ENCODE data around the gene ADD2.
"Not testable (repeated sequence)": the region's sequence is repeated elsewhere in the genome, so short reads cannot be mapped to it uniquely, and the experiment has no call there.

Gene ADD2

GRCh38 chr2:70748002-70748784, 19.8 kb downstream of the ADD2 start:
- no peak for DNase-seq

- DNase-seq: no peak
These were observed 20.7 kb downstream of the ADD2 start for GRCh38 chr2:70747284-70747683.

DNA sequence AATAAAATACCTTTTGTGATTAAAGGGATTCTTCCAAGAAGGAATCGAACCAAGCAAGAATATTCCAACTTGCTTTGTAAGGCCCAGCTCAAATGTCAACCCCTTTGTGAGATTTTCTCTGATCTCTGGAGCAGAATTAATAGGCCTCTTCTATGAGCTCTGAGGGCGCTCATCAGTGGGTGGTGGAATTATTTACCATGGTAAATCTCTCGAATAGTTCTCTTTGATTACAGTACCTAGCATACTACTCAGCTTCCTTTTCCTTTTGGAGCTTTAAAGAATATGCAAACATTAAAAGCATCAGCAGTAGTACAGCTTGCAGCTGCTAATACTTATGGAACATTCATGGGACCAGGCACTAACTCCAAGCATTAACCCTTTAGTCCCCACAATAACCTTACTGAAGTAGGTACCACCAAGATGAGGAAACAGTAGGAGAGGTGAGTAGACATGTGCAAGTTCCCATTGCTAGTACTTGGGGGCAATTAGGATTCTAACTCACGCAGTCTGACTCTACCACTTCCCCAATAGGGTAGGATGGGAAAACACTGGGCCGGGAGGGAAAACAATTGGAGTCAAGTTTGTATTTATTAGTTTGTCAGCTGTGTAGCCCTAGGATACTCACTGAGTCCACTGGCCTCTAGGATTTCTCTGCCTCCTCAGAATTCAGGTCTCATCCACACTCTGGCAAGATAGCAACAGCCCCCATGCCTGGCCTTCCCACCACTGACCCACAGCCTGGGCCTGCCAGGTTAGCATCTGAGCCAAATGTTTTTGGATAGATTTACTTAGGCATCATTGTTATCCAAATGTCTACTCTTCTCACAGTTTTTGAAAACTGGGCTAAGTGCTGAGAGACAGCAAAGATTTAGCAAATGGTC, 21.7 kb downstream of the ADD2 start:
- no peak for DNase-seq

GRCh38 chr2:70745276-70745825, 22.6 kb downstream of the ADD2 start:
- no peak for DNase-seq

- no peak for DNase-seq
These were observed 23.6 kb downstream of the ADD2 start for GRCh38 chr2:70744397-70744796.

DNA sequence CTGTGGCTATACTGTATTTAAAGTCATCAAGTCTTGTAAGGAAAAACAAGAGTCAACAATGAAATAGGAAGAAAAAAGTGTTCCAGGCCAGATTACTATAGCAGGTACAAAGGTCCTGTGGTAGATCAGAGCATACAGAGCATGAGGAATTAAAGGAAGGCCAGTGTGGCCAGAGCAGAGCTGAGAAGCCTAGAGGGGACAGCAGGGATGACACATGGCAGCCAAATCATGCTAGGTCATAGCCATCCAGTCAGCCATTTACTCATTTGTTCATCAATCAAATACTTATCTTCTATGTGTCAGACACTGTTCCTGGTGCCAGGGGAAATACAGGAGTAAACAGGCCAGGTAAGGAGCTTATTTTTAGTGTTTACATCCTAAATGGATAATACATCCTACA, 24.3 kb downstream of the ADD2 start:
- DNase-seq: no peak

DNA sequence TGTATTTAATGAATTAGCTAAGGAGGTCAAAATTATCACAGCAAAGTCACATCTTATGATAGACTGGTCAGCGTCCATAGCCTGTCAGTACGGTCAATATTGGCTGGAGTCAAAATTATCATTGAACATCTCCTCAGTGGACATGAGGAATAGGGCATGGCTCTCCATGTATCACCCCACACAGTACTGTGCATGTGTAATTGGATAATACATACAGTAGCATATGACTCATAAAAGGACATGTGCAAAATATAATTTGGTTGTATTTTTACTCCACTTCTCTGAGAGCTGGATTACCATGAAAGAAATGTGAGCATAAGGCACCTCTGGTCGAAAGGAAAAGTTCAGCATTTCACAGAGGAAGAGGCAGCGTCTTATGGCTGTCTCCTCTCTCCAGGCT, 24.9 kb downstream of the ADD2 start:
- DNase-seq: no peak

- DNase-seq: not testable (repeated sequence)
These were observed 28.5 kb downstream of the ADD2 start for GRCh38 chr2:70739492-70739891.

DNA sequence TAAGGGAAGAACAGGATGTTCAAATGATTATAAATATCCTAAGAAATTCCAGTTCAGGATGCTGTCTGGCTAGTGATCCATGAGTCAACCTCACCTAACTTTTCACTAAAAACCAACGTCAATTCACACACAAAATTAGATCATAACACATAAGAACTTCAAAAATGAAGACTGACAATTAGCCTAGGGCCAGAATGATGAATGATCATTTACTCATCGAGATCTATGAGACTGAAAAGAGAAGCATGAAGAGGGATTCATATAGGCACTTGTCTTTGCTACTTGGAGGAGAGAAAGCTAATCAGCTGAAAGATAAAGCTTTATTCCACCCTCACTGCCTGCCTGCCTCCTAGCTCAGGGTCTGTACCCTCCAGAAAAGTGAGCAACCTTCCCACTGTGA, 29.8 kb downstream of the ADD2 start:
- DNase-seq: no peak

- DNase-seq: no peak
These were observed 32.9 kb downstream of the ADD2 start for GRCh38 chr2:70735071-70735470.

- DNase-seq: no peak
These were observed 34.3 kb downstream of the ADD2 start for GRCh38 chr2:70733646-70734180.

- peak; percentile 20 for DNase-seq
These were observed 35.0 kb downstream of the ADD2 start for GRCh38 chr2:70732766-70733645.

DNA sequence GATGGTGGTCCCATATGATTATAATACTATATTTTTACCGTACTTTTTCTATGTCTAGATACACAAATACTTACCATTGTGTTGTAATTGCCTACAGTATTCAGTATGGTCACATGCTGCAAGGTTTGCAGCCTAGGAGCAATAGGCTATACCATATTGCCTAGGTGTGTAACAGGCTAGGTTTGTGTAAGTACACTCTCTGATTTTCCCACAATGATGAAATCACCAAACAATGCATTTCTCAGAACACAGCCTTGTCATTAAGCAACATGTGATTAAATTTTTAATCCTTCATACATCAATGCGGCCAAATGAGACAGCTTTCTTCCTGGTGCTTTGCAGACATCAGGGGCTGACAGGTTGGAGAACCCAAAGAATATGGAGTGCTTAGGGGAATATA, 37.3 kb downstream of the ADD2 start:
- no peak for DNase-seq

- no peak for DNase-seq
These were observed 38.4 kb downstream of the ADD2 start for GRCh38 chr2:70729647-70730046.

DNA sequence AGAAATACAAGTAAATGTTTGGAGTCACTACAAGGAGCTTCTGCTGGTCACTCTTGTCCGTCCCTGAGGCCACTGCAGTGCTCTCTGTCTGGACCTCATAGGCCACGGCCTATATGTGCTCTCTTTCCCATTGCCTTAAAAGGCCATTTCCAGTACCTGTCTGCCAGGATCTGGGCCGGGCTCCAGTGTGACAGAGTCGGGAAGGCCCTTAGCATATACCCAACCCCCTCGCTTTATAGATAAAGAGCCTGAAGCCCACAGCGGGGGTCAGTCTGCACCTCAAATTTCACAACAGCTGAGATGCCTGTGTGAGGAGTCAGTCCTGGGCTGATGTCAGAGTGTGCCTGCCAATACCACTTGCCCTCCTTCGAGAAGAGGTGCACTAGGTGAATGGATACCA, 39.9 kb downstream of the ADD2 start:
- DNase-seq: no peak

- no peak for DNase-seq
These were observed 40.9 kb downstream of the ADD2 start for GRCh38 chr2:70726947-70727725.

- no peak for DNase-seq
These were observed 42.5 kb downstream of the ADD2 start for GRCh38 chr2:70725505-70725904.

GRCh38 chr2:70724366-70724765, 43.6 kb downstream of the ADD2 start:
- DNase-seq: no peak

- no peak for DNase-seq
These were observed 44.6 kb downstream of the ADD2 start for GRCh38 chr2:70723286-70723885.

- DNase-seq: no peak
These were observed 47.9 kb downstream of the ADD2 start for GRCh38 chr2:70720124-70720523.

DNA sequence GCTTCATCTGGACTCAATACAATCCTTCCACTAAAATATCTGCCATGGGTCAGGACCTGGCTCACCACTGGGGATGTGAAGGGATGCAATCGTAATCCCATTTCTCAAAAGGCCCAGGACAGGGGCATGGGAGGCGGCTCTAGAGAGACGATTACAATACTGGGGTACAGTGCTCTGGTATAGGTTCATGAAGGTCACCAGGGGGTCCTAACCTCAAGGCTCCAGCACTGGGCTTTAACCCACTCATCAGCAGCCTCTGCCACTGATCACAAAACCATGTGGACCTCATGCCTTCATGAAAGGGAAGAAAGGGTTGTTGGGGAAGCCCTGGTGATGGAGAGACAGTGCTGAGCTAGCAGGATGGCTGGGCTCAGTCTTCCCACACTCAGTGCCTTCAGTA, 48.8 kb downstream of the ADD2 start:
- DNase-seq: no peak

All from NCI-H2171 (cell line).